Cardiac septum (tissue), 1 donor: Measurements from ENCODE around the gene FBXO7. TPM values are rescaled to one million over a fixed set of nuclear protein-coding genes. Genes with fewer than 3 reads are reported as not detected.
A peak's percentile ranks its signal among the peaks of the same experiment; 100 is the strongest.
"Not testable (repeated sequence)": the region's sequence is repeated elsewhere in the genome, so short reads cannot be mapped to it uniquely, and the experiment has no call there.

Source experiments
- DNase-seq: peaks from one replicate; pipeline ENCODE4 v3.0.0-alpha.2; 2020; ENCODE audit warnings: low spot score
- intact Hi-C: fragments of 100-400 bp; cut with DNase I; formaldehyde crosslinking; loops from one replicate; pipeline ENCODE4 v1.14.0; 2022
- long read RNA-seq: library from polyadenylated mRNA; unstranded; transcript quantifications from one replicate; pipeline ENCODE4 v2.0.0, GENCODE V29; 2021
- total RNA-seq: library from RNA; stranded (reverse); fragmentation: NEBNext Ultra II Directional; extraction: Animal tissue kit (Norgen Biotek cat#: 25700); gene quantifications from one replicate; pipeline ENCODE4 v1.2.1, GENCODE V29; 2021
- donor health status: DM: no; HTN: no; CAD: no.

FBXO7 gene
- total RNA-seq, result 44.8 TPM
- long read RNA-seq, transcript FBXO7-202 (9 exons, 1,888 nt), result minor isoform, 14 of 109 reads
- long read RNA-seq, transcript FBXO7-204 (9 exons, 1,921 nt), result minor isoform, 8 of 109 reads
- long read RNA-seq, transcript FBXO7-203 (8 exons, 1,900 nt), result minor isoform, 11 of 109 reads
- long read RNA-seq, transcript FBXO7-201 (9 exons, 2,195 nt), result major isoform, 60 of 109 reads
- long read RNA-seq, partial matches to known transcripts, result 7 of 109 reads
- long read RNA-seq, other reads (novel, unspliced or antisense), result 8 of 109 reads

- peak; percentile 94 for DNase-seq
- intact Hi-C loops, result loop anchor here (1.0 to 5.0 kb wide), 2 partner anchors 63 to 503 kb away; partner anchors contain the start of gene RTCB
These were observed at the start of gene FBXO7 for GRCh38 chr22:32474635-32475467. Gene FBXO7, plus strand, starts transcription at chr22:32474811. Its CDS starts 192 bp downstream, at chr22:32475003.

GRCh38 chr22:32426881-32427280 is 47.7 kb upstream of the FBXO7 start:
- intact Hi-C loops, result no loop called here
- no peak for DNase-seq

- intact Hi-C loops, result no loop called here
- no peak for DNase-seq
These were observed 44.3 kb upstream of the FBXO7 start for GRCh38 chr22:32430352-32430751.

- DNase-seq, result no peak
- intact Hi-C loops, result no loop called here
These were observed 30.5 kb upstream of the FBXO7 start for GRCh38 chr22:32444068-32444467.

GRCh38 chr22:32446321-32446720 is 28.3 kb upstream of the FBXO7 start:
- no peak for DNase-seq
- intact Hi-C loops, result no loop called here

DNA sequence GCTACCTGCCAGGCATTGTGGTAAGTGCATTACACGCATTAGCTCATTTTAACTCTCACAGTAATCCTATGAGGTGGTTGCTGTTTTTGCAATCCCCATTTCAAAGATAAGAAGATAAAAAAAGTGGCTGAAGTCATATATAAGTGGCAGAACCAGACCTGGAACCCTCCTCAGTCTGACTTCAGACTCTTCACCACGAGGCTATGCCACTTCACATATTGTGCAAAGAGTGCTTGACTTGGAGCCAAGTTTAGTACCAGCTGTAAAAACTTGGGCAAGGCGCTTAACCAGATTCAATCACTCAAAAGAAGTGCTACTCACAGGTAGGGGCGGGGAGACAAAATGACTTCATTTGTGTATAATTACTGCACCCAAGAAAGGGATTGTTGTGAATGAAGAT is 25.6 kb upstream of the FBXO7 start:
- DNase-seq, result no peak
- intact Hi-C loops, result no loop called here

DNA sequence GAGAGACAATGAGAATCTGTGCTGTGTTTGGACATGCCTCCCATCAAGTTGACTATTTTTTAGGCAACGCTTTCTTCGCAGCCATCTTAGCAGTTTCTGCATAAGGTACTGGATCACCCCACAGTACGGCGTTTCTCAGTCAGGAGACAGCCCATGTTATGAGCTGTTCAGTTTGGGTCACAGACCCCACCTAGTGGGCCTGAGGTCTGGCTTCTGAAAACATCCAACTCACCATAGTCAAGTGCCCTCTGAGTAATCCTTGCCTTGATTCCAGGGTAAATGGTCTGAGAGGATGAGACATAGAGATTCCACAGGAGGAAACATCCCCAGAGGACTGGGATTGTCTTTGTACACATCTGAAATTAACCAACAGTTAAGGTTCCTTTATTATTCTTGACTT is 17.6 kb upstream of the FBXO7 start:
- no peak for DNase-seq
- intact Hi-C loops, result no loop called here

GRCh38 chr22:32462452-32462851 is 12.2 kb upstream of the FBXO7 start:
- intact Hi-C loops, result no loop called here
- no peak for DNase-seq

DNA sequence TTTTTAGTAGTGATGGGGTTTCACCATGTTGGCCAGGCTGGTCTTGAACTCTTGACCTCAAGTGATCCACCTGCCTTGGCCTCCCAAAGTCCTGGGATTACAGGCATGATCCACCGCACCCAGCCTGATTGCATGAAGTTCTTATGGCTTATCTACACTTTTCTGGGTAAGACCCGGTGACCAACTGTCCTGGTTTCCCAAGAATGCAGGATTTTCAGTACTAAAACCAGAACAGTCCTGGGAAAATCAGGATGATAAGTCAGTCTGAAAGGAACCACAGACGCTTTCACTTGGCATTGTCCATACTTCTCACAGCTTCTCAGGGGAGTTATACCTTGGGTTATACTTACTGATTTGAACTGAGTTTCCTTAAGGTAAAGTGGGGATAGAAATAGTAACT is 8.9 kb upstream of the FBXO7 start:
- intact Hi-C loops, result no loop called here
- no peak for DNase-seq

GRCh38 chr22:32466496-32466895 is 8.1 kb upstream of the FBXO7 start:
- intact Hi-C loops, result no loop called here
- DNase-seq, result no peak

DNA sequence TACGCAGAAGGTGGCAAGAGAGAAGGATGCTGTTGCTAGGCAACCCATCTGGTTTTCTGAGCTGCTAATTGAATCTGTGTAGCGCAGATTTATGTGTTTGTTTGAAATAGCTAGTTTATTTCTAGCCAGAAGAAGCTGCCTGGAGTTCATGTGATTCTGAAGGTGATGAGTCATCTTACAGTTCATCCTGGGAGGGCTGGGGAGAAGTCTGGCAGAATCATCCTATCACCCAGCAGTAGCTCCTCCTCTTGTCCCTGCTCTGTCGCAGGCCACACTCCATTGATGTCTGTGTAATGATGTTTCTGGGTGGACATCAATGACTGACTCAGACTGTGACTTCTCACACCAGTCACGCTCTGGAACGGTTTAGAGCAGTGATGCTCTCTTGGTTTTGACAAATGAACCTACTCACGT is 4.8 kb upstream of the FBXO7 start:
- intact Hi-C loops, result loop anchor here (5.0 kb wide), 1 partner anchor 498 kb away; no protein-coding TSS in a partner anchor
- no peak for DNase-seq

DNA sequence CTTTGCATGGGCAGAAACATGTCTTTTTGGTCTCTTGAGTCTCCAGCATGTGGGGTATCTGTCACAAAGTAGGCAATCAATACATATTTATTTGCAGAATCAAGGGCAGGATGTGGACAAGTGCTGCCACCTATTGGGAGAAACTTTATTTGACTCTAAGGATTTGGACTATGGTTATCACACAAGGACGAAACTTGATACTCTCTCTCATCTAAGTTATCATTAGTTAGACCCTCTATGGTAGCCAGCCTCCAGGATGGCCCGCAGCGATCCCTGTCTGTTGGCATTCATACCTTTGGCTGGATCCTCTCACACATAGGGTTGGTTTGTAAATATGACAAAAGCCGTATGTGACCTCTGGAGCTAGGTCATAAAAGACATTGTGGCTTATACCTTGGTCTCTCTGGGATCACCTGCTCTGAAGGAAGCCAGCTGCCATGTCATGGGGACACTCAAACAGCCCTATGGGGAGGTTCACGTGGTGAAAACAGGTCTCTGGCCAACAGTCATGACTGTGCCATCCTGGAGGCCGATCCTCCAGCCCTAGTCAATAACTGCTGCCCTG is 1.1 kb upstream of the FBXO7 start:
- intact Hi-C loops, result loop anchor here (5.0 kb wide), 1 partner anchor 501 kb away; no protein-coding TSS in a partner anchor

DNA sequence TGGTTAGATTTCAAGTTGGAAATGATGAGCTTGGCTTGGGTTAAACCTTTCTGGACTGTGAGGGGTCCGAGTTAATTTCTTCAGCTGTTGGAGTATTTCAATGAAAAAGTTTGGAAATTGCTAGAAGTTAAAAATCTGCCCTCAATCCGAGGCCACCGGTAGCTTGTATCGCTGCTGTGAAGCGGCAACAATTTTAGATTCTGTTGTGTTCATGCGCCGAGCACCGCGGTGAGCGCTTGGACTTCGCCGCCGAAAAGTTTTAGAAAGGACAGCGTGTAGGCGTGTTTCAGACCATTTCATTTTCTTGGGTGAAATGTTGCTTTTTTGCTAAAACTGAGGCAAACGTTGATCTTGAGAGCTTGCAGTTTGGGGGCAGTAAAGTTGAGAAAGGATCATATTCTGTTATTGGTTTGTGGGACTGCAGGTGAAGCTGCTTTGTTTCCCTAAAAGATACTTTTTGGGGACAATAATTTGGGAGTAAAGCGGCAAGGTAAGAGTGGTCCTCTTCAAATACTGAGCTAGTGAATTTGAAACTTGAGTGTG is 928 bp downstream of the FBXO7 start:
- DNase-seq, result no peak
- intact Hi-C loops, result no loop called here

More for the DNA sequence above, 1.1 kb upstream of the FBXO7 start:
- no peak for DNase-seq

- intact Hi-C loops, result no loop called here
- DNase-seq, result no peak
These were observed 1.9 kb downstream of the FBXO7 start for GRCh38 chr22:32476281-32477195.

- DNase-seq, result no peak
- intact Hi-C loops, result no loop called here
These were observed 3.0 kb downstream of the FBXO7 start for GRCh38 chr22:32477596-32477995.

DNA sequence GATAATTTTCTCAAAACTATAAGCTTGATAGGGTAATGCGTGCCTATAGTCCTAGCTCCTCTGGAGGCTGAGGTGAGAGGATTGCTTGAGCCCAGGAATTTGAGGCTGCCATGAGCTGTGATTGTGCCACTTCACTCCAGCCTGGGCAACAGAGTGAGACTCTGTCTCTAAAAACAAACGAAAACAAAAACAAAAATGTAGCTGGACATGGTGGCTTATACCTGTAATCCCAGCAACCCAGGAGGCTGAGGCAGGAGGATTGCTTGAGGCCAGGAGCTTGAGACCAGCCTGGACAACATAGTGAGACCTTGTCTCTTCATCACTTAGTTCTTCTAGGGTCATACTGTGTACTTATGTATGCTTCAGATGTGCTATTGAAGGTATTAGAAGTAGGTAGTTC is 3.9 kb downstream of the FBXO7 start:
- intact Hi-C loops, DNase-seq: not testable (repeated sequence)

GRCh38 chr22:32478994-32479393 is 4.4 kb downstream of the FBXO7 start:
- intact Hi-C loops, result no loop called here

GRCh38 chr22:32480238-32480637 is 5.6 kb downstream of the FBXO7 start:
- no peak for DNase-seq
- intact Hi-C loops, result no loop called here

More at GRCh38 chr22:32478994-32479393, 4.4 kb downstream of the FBXO7 start:
- DNase-seq, result no peak

- no peak for DNase-seq
- intact Hi-C loops, result no loop called here
These were observed 8.1 kb downstream of the FBXO7 start for GRCh38 chr22:32482708-32483107.
